RPMI7951 (cell line): ENCODE data around the gene DPYD. TPM values are rescaled to one million over a fixed set of nuclear protein-coding genes. Genes with fewer than 3 reads are reported as not detected.

ENCODE experiments used
- DNase-seq: peaks from one replicate; pipeline ENCODE4 v3.0.0-alpha.2; 2012; ENCODE audit warnings: low read depth
- total RNA-seq: library from RNA; depleted of rRNA; stranded (reverse); fragments of >200 nt; shearing (Covaris generic); gene quantifications from 2 replicates; pipeline ENCODE4 v1.2.3, GENCODE V29; 2014

The DPYD gene
- total RNA-seq, 1 experiment from 2014 or later: 35.8 TPM

DNA sequence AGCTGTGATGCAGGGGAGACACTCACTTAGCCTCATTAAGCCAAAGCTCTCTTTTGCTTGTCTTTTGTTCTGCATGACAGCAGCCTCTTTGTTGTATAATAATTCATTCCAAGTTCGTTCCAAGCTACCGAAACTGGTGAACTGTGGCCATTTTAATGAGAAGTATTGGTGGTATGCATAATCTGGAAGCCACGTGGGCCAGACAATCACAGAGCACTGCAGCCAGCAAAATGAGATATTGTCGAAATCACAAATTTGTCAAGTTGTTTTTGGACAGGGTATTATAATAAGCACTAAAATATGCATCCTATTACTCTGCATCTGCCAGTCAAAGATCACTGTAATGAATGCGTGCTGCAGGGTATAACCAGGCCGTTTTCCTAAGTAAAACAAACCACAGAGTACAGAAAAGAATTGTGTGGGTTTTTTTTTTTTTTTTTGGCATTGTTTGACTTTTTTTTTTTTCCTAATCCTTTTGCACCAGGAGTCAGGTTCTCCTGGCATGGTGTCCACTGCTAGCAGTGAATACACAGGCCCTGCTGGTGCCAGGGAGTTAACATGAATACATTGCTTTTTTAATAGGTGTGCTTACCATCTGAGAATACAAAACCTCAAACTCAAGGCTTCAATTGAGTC is 775.4 kb downstream of the DPYD start:
- peak; percentile 79 for DNase-seq

DNA sequence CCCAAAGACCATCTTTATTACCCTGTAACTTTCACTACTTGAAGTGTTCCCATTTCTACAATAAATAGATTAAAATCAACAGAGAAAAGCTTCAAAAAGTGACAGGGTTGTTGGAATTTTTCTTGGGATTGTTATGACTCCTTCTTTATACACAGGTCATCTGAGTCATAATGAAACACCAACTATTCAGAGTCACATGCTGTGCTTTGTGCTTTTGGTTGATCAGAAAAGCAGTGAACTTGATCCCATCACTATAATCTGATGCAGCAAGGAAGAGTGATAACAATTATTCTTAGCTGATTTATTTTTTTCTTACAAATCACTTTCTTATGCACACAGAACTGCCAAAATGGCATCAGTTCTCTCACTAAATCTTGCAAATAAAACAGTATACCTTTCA is 776.3 kb downstream of the DPYD start:
- peak; percentile 68 for DNase-seq

DNA sequence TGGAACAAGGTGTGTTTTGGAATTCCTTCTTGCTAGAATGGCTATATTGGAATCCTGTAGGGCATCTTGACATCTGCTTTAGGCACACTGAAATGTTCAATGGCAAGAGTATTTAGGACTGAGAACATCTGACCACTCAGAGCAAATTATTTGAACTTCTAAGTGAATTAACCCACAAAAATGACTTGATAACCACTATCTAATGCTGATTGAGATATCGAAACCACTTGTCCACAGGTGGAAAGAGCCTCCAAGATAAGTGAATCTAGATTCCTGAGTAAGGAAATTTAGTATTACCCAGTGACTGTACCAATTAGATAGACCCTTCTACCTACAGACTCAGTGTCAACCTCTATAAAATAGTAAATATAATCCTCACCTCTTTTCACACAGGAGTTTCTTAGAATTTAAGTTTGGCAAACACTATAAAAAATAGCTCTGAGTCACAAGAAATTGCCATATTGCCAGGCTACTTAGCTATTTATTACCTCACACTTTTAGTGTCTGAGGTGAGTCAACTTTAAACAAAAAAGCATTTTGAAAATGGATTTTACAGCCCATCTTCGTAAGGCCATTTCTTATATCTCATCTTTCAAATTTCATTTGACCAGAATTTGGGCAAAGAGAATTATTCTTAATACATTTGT is 777.5 kb downstream of the DPYD start:
- no peak for DNase-seq

DNA sequence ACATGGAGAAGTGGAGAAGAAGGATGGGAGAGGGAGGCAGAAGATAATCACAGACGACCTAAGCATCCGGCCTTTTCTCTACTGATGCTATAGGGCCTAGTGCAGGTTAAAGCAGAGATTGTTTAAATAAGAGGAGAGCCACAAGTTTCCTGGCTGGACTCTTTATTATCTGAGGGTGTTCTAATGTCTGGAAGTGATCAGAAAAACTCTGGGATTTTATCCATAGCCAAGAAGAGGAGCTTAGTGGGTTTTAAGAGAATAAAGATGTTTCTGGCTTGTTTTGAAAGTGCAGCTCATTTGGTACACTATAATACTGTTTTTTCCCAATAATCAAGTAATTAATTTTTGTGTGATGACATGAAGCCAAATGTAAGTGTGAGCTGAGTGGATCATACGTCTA is 780.2 kb downstream of the DPYD start:
- DNase-seq: no peak

DNA sequence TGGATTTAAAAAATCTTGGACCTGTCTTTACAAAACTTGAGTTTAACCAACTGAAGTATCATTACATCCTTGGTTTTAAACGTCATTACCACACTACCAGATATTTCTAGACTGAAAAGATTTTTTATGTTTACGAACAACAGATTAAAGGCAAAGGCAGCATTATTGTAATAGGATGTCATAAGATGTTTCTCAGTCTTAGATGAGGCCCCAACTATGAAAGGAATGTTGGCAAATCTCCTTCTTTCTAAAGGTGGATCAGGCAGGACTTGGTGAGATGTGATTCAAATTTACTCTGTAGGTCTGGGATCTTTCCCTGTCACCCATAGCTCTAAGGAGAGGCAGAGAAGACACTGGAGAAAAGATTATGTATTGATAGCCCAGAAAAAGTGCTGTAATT is 781.3 kb downstream of the DPYD start:
- no peak for DNase-seq

DNA sequence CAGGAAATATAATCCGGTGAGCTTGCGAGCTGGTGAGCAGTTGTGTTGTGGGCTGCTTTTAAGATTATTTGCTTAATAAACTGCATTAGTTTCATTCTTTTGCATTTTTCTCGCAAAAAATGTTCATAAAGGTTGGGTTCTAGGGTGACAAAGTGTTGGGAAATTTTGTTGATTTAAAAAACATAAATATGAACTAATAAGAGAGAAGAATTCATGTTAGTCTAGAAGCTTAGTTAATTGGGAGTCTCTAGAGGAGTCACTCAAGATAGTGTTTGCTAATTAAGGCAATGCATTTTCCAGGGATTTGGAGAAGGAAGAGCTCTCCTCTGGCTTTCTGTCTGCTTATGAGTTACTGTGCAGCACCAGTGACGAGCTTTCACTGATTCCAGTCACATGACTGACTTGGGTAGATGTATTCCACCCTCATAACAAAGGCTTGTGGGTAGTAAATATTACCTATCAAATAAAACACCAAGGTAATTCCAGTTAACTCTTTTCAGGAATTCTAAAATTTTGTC is 782.3 kb downstream of the DPYD start:
- no peak for DNase-seq

DNA sequence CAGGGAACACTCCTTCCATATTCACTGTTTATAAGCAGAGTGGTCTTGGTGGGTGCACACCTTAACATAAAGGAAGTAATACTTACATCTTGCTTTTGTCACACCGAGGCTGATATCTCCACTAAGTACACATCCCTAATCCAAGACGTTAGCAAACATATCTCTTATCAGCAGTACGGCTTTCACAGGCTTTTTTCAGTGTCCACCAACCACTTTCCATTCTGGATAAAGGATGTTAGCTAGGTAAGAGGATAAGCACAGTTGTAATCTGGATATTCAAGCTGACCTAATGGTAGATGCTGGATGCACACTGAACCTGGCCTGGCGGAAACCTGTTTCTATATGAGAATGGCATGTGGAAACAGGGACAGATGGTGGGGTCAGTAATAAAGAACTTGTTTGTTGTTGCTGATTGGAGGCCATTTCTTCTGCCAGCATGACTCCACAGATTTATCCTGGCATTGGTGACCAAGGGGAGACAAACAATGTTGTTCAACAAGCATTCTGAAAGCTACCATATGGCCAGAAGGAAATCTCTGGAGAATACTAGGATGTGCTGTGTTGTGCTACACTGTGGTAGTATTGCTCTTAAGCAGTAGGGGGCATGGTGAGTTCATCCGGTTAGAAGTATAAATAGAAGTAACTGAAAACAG is 782.8 kb downstream of the DPYD start:
- DNase-seq: peak; percentile 75

DNA sequence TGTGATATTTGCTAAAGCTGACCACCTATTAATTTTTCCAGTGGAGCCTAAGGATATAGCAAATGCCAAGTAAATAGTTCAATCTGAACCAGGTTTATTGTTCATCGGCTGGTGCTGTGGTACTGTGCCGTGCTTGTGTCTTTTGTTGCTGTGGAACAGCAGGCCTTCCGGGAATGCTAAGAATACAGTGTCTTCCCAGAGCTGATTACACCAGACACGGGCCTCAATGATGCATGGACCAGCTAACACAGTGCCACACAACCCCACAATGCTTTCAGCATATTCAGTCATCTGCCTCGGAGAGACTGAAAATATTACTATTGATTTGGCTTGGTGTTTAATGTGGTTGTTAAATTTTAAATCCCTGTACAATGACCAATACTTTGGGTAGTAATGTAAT is 783.8 kb downstream of the DPYD start:
- no peak for DNase-seq

DNA sequence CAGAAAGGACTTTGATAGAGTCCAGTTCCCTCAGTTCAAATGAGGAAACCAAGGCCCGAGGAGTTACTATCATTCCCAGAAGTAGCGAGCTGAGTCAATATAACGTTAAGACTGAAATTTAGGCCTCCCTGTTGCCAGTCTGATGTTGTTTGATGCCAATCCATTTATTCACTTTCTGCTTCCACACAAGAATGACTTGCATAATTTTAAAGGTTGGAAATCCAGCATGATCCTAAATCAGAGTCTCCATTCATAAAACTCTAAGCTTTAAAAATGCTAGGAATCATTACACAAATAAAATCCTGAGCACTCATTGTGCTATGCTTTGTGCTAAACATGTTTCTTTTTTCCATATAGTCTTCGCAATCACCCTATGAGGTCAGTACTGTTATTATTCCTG is 784.9 kb downstream of the DPYD start:
- DNase-seq: no peak

DNA sequence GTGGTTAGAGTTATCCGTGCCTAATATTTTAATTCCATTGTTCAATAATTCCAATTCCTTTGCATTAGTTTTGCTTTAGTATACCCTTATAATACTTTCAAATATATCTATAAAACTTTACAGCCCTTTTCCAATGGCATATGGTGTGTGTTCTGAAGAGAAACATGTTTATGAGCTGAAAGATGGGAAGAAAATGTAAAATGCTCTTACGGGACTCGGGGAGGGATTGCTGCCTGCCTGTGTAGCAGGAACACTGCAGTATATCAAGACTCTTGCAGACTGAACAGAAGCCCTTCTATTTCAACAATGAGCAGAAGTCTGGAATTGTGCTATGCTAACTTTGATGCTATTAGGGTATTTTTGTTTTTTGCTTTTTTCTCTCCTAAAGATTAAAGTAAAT is 792.4 kb downstream of the DPYD start:
- DNase-seq: no peak

DNA sequence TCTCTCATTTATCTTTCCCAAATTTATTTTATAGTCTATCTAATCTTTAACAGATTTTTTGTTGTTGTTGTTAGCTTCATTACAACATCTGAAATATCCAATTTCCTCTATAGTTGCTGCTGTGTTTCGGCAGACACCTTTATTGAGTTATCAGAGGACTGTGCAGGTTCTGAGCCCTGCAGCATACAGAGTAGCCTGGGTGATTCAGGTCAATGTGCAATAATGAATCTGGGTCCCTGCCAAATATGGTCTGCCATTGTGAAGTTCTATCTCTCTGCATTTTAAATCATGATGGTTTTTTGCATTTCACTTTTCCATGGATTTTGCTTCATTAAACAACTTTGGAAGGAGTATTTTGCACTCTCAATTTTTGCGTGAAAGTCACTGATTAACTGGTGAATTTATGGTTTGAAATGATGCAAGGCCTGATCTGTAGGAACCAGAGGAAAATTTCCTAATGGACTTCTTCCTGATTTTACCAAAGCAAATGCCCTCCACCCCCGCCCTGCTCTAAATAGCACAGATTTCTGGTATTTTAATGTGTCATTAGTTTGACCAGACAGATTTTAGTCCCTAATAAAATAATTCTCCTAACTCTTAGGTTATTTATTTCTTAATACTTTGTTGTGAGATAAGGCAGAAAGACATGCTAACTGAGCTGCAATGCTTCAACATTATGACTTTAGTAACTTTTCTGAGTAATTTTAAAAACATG is 797.0 kb downstream of the DPYD start:
- no peak for DNase-seq

DNA sequence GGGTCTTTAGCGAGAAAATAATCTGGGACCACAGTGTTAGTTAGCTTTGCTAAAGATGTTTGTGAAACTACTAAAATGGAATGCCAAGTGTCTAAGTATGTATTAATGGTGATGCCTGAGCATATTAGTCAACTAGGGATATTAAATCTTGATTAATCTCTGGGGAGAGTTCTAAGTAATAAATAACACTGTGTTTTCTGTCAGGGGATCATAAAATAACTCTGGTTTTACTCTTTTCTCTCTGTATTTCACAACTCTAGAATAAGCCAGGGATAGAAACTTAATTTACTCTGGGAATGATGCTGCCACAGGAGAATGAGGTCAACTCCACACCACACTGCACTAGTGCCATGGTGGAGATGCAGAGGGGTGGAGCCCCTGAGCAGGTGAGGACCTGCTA is 800.0 kb downstream of the DPYD start:
- no peak for DNase-seq

DNA sequence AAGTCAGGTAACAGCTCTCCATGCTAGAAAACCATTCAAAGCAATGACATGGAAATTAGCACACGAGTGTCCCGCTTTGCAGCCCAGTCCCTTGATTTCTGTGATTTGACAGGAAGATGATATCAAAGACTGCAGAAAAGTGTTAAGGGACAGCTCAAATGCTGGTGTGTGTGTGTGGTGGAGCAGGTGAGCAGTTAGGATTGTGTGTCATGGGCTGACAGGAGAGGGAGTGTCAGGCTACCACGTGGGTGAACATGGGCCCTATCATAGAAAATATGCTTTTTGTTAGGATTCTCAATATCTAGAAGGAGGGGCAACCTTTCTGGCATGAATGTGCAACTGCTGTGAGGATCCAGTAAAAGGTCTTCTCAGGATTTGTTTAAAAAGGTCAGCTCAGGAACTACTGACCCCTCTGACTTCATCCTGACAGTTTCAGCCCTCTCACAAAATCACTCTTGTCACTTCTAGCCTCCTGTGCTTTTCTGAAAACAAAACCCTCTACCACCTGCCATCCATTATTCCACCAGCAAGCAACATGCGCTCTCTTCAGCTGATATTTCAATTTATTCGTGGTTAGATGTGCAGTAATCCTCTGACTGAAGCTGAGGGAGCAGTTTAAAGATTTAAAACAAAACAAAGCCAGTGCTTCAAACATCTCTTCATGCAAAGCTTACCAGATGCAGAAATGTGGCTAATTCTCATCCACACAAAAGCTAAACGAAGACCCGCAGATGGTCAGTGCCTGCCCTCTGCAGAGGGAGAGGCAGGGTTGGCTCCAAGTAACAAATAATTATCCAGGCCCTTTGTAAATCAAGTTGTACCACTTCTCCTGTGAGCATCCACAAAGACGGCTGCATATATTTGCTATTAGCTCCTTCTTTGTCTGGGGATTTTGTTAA is 801.3 kb downstream of the DPYD start:
- DNase-seq: no peak

DNA sequence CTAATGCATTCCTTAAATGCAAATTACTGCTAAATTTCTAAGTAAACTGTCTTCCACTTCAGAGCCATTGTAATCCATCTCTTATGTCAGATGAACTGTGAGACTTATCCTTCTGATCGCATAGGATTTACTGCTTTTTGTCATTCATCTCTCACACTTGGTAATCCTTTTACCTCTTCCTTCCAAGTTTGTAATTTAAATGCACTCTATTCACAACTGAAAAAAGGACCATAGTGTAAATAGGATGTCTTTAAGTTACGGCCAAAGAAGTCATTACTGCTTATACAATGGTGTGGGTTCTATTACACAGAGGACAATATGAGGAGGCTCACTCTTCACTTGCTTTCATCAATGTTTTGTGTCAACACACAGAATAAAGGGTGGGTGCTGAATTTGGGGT is 806.0 kb downstream of the DPYD start:
- no peak for DNase-seq

DNA sequence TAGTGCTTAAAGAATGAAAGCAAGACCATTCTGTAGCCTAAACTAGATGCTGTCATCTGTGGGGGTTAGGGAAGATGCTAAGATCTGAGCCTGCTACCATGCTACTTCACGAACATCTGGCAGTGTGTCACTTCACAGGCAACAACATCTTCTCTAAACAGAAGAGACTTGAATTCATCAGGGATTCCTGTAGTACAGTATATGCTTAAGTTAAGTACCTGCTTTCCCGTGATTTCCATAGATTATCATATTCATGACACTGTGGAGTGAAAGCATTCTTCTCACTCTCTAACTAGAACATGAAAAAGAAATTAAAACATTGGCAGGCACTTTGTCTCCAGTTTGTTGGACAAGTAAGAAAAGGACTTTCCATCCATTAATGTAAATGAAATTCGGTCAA is 808.4 kb downstream of the DPYD start:
- DNase-seq: no peak

DNA sequence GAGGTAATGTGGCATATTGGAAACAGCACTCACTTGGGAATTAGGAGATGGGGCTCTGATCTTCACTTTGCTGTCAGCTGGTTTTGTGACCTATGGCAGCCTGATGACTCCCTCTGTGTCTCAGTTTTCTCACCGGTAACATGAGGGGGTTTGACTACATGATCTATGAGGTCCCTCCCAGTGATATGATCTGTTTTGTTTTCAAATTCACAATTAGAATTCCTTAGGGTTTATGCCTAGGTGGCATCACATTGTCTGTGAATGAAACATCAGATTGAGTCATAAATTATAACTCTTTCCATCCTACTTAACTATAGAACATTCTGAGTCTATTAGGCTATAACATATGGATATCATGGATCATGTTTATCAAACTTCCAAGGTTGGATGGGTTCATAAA is 812.7 kb downstream of the DPYD start:
- DNase-seq: no peak

DNA sequence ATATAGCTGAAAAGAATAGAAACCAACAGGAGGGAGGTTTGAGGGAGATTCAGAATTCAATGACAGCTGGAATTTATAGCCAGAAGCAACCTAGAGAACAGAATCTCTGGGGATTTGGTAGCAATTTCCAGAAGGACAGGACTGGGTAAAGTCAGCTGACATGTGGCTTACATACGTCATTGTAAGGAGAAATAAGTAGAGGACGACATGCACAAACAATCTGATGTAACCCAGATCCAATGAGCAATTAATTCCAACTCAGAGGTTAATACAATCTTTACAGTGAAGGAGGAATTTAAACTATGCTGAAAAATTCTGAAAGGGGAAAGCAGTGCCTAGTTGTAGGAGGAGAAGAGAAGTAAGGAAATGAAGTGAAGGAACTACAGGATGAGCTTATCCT is 815.3 kb downstream of the DPYD start:
- DNase-seq: no peak

DNA sequence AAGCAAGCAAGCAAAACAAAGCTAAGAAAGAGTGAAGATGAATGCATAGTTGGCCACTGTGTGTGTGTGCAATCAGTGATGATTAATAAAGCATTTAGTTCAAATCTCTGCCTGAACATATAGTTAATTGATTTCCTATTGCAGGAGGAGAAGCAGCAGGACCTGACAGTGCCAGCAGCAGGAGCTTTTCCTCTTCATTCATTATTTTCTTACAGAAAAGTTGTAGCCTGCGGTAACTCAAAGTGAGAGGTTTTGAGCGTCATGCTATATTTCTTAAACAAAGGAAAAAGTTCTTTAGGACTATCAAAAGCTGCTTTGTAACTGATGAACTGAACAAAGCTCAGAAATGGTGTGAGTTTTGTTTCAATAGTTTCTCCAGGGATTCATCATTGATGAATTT is 819.3 kb downstream of the DPYD start:
- DNase-seq: no peak

DNA sequence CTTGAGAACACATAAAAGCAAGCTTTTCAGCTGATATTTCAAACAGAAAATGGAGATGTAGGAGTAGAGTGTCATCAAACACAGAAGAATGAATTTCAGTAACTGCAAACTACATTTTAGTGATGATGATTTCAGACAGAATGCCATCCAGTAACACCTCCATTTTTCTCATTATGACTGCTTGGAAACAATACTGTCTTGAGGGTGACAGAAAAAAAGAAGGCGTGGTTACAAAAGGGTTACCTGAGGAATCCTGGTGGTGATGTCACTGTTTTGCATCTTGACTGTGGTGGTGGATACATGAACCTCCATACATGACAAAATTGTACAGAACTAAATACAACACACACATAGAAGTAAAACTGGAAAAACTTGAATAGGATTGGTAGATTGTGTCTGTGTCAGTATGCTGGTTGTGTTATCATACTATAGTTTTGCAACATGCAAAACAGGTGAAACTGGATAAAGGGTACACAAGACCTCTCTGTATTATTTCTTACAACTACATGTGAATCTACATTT is 823.4 kb downstream of the DPYD start:
- DNase-seq: no peak

DNA sequence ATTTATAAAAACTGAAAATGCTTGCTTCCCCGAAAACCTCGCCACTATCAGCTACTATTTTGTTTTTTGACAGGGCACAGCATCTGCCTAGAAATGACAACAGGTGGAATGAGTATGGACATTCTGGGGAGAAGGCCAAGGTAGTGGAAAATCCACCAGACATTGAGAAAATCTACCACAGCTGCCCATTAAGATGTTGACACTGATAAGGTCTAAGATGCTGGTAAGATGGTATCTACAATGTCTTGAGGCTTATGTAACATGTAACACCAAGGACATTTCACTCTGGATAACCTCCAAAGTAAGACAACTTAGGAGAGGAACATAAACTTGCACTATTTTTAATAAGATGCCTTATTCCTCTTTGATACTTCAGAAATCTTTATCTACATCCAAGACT is 825.1 kb downstream of the DPYD start:
- DNase-seq: peak; percentile 7

DNA sequence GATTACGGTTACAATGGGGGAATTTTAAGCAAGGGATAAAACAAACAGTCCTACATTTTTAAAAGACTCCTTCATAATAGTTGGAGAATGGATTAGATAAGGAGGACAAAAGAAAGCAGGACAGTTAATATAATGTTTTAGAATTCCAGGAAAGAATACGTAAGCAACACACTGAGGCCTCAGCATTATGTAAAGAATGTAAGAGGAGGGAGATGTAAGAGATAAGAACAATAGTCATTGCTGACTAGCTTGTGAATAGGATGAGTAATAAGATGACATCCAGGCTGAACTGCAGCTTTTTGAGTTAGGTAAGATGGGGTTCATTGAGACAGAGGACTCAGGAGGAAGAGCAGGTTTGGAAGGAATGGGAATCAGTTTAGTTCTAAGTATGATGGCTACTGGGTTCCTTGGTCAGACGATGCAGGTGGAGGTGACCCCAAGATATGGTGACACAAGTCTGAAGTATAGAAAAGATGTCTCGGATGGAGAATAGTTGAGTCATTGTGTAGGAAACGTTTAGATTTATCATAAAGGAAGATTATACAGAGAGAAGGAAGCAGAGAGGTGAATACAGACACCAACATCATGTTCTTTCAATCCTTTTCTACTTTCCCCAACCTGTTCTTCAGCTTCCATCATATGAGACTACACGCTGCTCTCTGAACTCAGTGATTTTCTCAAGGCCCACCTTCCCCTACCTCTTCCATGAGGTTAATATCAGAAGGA is 826.4 kb downstream of the DPYD start:
- peak; percentile 78 for DNase-seq
